Putamen (tissue), 1 donor: ENCODE results near the gene ABCC11.
A peak's percentile ranks its signal among the peaks of the same experiment; 100 is the strongest.

ENCODE experiments used
- DNase-seq: peaks from one replicate; pipeline ENCODE4 v3.0.0-alpha.2; 2016; ENCODE audit warnings: low spot score

Gene ABCC11

DNA sequence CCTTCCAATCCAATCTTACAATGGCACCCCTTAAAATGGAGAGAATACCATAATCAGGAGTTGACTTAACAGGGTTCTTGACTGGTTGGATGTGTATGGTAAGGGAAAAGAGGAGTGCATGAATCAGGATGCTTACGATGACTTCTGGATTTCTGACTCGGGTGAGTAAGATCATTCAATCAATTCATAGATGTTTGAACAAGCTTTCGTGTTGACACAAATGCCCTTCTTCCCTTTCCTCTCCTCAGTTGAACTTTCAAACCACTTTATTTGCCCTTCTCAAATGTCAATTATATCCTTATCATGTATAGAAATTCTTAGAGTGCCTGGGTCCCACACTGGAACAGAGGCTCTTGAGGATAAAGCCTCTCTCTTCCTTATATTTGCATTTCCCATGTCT is 117.4 kb downstream of the ABCC11 start:
- DNase-seq, result no peak

GRCh38 chr16:48128769-48129168 is 118.6 kb downstream of the ABCC11 start:
- no peak for DNase-seq

DNA sequence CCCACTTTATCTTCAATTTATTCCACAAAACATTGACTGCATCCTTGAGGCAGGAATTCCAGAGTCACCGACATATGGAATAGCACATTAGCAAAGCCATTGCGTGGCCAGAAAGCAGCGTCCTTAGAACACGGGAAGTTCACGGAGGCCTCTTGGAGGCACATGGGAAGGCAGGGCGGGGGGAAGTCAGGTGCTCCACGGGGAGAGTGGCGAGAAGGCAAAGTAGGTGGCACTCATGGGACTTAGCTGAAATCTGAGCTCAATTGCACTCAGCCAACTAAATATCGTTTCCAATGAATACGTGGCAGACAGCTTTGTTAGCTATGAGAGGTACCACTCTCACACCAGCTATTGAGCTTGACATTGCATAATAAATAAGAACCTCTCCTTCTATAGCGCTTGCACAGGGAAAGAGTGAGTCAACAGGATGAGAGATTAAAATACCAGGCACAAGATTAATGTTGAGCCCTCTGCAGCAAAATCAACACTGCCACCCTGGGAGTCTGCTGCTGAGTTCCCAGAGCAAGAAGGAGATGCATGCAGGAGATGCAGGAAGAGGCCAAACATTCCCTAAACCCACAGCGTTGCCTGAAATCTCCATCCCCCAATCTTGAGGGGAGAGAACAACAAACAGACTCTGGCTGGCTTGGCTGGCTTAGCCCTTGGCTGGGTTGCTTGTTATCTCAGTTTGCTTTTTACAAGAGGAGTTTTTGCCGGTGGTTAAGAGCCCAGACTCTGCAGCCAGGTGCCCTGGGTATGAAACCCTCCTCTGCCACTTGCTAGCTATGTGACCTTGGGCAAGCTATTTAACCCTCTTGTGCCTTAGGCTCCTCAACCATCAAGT is 120.3 kb downstream of the ABCC11 start:
- peak; percentile 57 for DNase-seq

GRCh38 chr16:48125888-48126287 is 121.5 kb downstream of the ABCC11 start:
- no peak for DNase-seq

GRCh38 chr16:48124266-48124665 is 123.1 kb downstream of the ABCC11 start:
- DNase-seq, result no peak

GRCh38 chr16:48123104-48123788 is 124.1 kb downstream of the ABCC11 start:
- DNase-seq, result peak; percentile 83

DNA sequence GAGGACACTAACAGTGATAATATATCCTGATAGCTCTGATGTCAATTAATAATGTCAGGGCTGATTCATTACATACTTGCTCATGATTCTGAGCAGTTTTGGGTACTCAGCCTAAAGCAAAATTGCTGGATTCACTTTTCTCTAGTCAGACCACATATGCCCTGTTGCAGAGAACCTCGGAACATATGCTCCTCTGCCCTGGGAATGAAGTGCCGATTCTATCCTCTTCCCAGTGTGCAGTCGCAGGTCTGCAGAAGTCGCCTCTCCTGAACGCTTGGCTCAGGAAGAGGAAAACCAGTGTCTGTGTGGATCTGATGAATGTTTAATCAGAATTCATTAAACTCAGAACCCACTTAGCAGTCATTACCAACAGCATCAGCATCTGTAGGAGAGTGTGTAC is 126.1 kb downstream of the ABCC11 start:
- DNase-seq, result no peak

GRCh38 chr16:48118841-48119240 is 128.5 kb downstream of the ABCC11 start:
- DNase-seq, result peak; percentile 70

DNA sequence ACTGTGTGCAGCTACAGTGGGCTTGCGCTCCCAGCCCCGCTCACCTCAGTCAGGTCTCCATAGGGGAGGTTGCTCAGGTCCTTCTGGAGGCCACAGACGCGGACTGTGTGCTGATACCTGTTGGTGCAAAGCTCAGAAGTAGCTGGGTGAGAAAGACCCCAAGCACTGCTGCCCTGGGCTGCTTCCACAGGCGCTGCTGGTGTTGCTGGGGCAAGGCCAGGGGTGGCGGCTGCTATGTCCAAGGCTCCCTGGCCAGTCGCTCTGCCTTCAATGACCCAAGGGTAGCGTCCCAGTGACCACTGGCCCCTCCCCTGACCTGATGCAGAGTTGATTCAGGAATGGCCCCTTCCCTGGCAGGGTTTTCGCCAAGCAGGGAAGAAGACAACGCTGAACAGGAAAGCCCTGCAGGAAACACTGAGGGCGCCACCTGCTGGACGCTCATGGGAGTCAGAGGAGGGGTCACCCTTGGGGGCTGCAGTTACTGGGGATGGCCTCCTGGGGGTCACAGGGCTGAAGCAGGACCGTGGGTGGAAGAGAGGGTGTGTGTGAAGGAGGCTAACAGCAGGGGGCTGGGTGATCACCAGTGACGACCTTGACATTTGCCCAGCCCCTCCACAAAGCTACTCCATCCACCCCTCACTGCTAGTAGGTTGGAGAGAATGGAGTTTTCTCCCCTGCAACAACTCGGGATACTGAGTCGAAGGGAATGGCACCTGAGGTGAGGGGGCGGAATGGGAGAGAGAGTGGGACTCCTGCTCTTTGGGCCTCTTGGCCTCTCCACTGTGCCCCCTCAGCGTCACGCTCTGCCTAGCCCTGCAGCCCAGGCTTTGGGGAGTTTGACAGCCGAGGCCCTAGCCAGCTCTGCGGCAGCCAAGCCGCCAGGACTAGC is 129.9 kb downstream of the ABCC11 start:
- no peak for DNase-seq
